K562 (cell line): Measurements from ENCODE around the gene KIF26A. TPM values are rescaled to one million over a fixed set of nuclear protein-coding genes. Genes with fewer than 3 reads are reported as not detected.

Experiments used
- ATAC-seq: fragments of 200-7000 bp; cut with Tn5 transposase; 3 replicates; pipeline ENCODE4 v1.9.1; 2020; ENCODE audit warnings: moderate library complexity
- BruUV-seq: library from RNA; stranded (reverse); fragments of 400-500 nt; replicated peaks from 2 replicates; lab custom pipeline; 2021; lab: Mats Ljungman, UMichigan
- CTCF ChIA-PET: fragments of 300-600 bp; formaldehyde crosslinking; extraction: SDS; loops from one replicate; lab custom pipeline; 2021; ENCODE audit warnings: low intra/inter-chr PET ratio; lab: Yijun Ruan, JAX
- POLR2A ChIA-PET: fragments of 300-600, 350-650 bp; sonication (Branson Sonifier 250); formaldehyde crosslinking; extraction: SDS; loops from one replicate; lab custom pipeline; 2021; ENCODE audit warnings: antibody characterized with exemption, inconsistent platforms; lab: Yijun Ruan, JAX
- DNase-seq, 4 experiments: peaks; one replicate each; pipeline versions ENCODE4 v3.0.0 to v3.0.0-alpha.2; 2011 to 2018; ENCODE audit warnings: low spot score in 3 of 4, mixed read lengths in 3 of 4; ENCODE audit errors: extremely low read depth in 1 of 4
- FAIRE-seq: peaks from 2 replicates; lab custom pipeline; 2011; peaks lifted over from hg19 to GRCh38; lab: Jason Lieb, UNC
- H2AFZ ChIP-seq: 2 replicates; pipeline ENCODE4 v1.6.0; 2011; ENCODE audit warnings: low read depth, low read length, control low read depth, inconsistent platforms
- H3K27ac ChIP-seq: fragments of 200-600 bp; 3 replicates; pipeline ENCODE4 v1.8.0; 2011; ENCODE audit warnings: low read depth, mild to moderate bottlenecking, control low read depth, inconsistent platforms, low read length, moderate library complexity, mixed read lengths; ENCODE audit errors: extremely low read depth
- H3K27me3 ChIP-seq, 2 experiments: fragments of 300-600 bp in 1 of 2; 2 replicates in 1 of 2; 3 replicates in 1 of 2; pipeline versions ENCODE4 v1.6.0 to v1.8.0; 2011; ENCODE audit warnings: inconsistent platforms in 2 of 2, low read length in 2 of 2, mild to moderate bottlenecking in 1 of 2, mixed read lengths in 1 of 2, moderate library complexity in 1 of 2; ENCODE audit not compliant: control insufficient read depth in 2 of 2, insufficient read depth in 2 of 2
- H3K36me3 ChIP-seq: fragments of 300-600 bp; 3 replicates; pipeline ENCODE4 v1.8.0; 2011; ENCODE audit warnings: mild to moderate bottlenecking, low read length, inconsistent platforms; ENCODE audit not compliant: control insufficient read depth, insufficient read depth
- H3K4me1 ChIP-seq, 2 experiments: fragments of 200-600 bp in 1 of 2; replicated peaks in 1 of 2; 2 replicates in 1 of 2; 3 replicates in 1 of 2; pipeline versions ENCODE4 v1.5.1 to v1.8.0; 2011; ENCODE audit warnings: inconsistent platforms in 2 of 2, low read length in 2 of 2, mild to moderate bottlenecking in 1 of 2, mixed read lengths in 1 of 2, moderate library complexity in 1 of 2; ENCODE audit not compliant: control insufficient read depth in 2 of 2, insufficient read depth in 2 of 2
- H3K4me2 ChIP-seq: 2 replicates; pipeline ENCODE4 v1.6.1; 2011; ENCODE audit warnings: low read length, control low read depth, inconsistent platforms, mixed read lengths; ENCODE audit not compliant: insufficient read depth
- H3K4me3 ChIP-seq: fragments of 200-600 bp; sonication (generic), shearing (Covaris generic); 2 replicates; pipeline ENCODE4 v1.5.1; 2016; ENCODE audit warnings: control low read depth, inconsistent platforms
- H3K79me2 ChIP-seq: fragments of 200-600 bp; 3 replicates; pipeline ENCODE4 v1.8.0; 2011; ENCODE audit warnings: low read length, inconsistent platforms; ENCODE audit not compliant: control insufficient read depth, insufficient read depth
- H3K9ac ChIP-seq, 2 experiments: 2 replicates each; pipeline versions ENCODE4 v1.6.0 to v1.6.1; 2011; ENCODE audit warnings: low read depth in 2 of 2, low read length in 2 of 2, control low read depth in 1 of 2, inconsistent platforms in 1 of 2, mild to moderate bottlenecking in 1 of 2, mixed read lengths in 1 of 2; ENCODE audit not compliant: insufficient read depth in 1 of 2
- H3K9me1 ChIP-seq: one replicate; pipeline ENCODE4 v1.6.0; 2011; ENCODE audit warnings: inconsistent platforms, mild to moderate bottlenecking, low read length, moderate library complexity; ENCODE audit not compliant: control insufficient read depth, insufficient read depth
- H3K9me3 ChIP-seq: replicated peaks from 2 replicates; pipeline ENCODE4 v1.5.1; 2011; ENCODE audit warnings: low read depth, low read length, inconsistent platforms; ENCODE audit not compliant: control insufficient read depth, insufficient read depth
- H4K20me1 ChIP-seq: replicated peaks from 2 replicates; pipeline ENCODE4 v1.6.1; 2011; ENCODE audit warnings: low read length, inconsistent platforms, mixed read lengths; ENCODE audit not compliant: control insufficient read depth, insufficient read depth
- CCAR2 ChIP-seq: fragments of 200-400 bp; formaldehyde crosslinking; IDR thresholded peaks from 2 replicates; pipeline ENCODE4 v1.6.1; 2017; ENCODE audit warnings: mild to moderate bottlenecking, low read depth, low read length
- EWSR1 ChIP-seq: fragments of 450-650 bp; IDR thresholded peaks from 2 replicates; pipeline ENCODE4 v1.6.1; 2018; ENCODE audit warnings: borderline replicate concordance, mild to moderate bottlenecking, low read depth, moderate library complexity; ENCODE audit not compliant: partially characterized antibody
- KLF6 ChIP-seq: fragments of 250-450 bp; sonication (Bioruptor Pico); IDR thresholded peaks from 2 replicates; pipeline ENCODE4 v1.4.0; 2020; ENCODE audit warnings: mild to moderate bottlenecking, moderate library complexity, borderline replicate concordance
- RBM14 ChIP-seq: fragments of 200-400 bp; formaldehyde crosslinking; IDR thresholded peaks from 2 replicates; pipeline ENCODE4 v1.6.1; 2018; ENCODE audit warnings: low read depth, mild to moderate bottlenecking, low read length, moderate library complexity, borderline replicate concordance; ENCODE audit not compliant: insufficient read depth
- SMAD4 ChIP-seq: fragments of 250-450 bp; sonication (Bioruptor Pico); conservative IDR thresholded peaks from 2 replicates; pipeline ENCODE4 v1.8.0; 2021; ENCODE audit warnings: inconsistent platforms, mild to moderate bottlenecking, moderate library complexity
- TSC22D4 ChIP-seq: fragments of 450-650 bp; IDR thresholded peaks from 2 replicates; pipeline ENCODE4 v1.6.1; 2016; ENCODE audit warnings: missing genetic modification characterization, missing biosample characterization, control low read depth
- ZNF253 ChIP-seq: fragments of 250-450 bp; sonication (Bioruptor Pico); conservative IDR thresholded peaks from 2 replicates; pipeline ENCODE4 v1.6.1; 2021; ENCODE audit warnings: mild to moderate bottlenecking
- ZNF316 ChIP-seq: fragments of 450-650 bp; IDR thresholded peaks from 2 replicates; pipeline ENCODE4 v1.6.1; 2016
- WGBS: fragments of 100-300 bp; shearing (Covaris generic); methylation state at CpG from one replicate; pipeline ENCODE4 v1.1.6; 2016; ENCODE audit warnings: low coverage, mixed read lengths; ENCODE audit not compliant: insufficient coverage; ENCODE audit errors: missing lambda C conversion rate; 5-methylcytosine and 5-hydroxymethylcytosine counted together
- in situ Hi-C: fragments of 300-500 bp; cut with MboI; formaldehyde crosslinking; loops from 4 replicates; pipeline ENCODE4 v1.15.0; 2018; ENCODE audit warnings: inconsistent platforms, mixed read lengths
- intact Hi-C: fragments of 100-400 bp; cut with micrococcal nuclease; formaldehyde crosslinking; loops from 2 replicates; pipeline ENCODE4 v1.14.2; 2022
- polyA plus RNA-seq, 8 experiments: library from polyadenylated mRNA; depleted of rRNA in 4 of 8; stranded (reverse) in 5 of 8; unstranded in 3 of 8; fragments of >200 nt; fragmentation: Nextera tagmentation in 2 of 8; fragmentation: Illumina TruSeq in 1 of 8; extraction: Ambion mirVana in 2 of 8; extraction: Trizol in 1 of 8; gene quantifications; 2 replicates each; pipeline versions ENCODE4 v1.2.1 to v1.2.3, GENCODE V29; 2011 to 2014; ENCODE audit warnings: inconsistent platforms in 1 of 8, missing spikeins in 1 of 8
- total RNA-seq, 7 experiments: library from RNA; depleted of rRNA in 6 of 7; stranded (reverse); fragments of >200 nt in 6 of 7; fragmentation: Illumina TruSeq in 2 of 7; extraction: Trizol in 2 of 7; gene quantifications; 2 replicates each; pipeline versions ENCODE4 v1.2.1 to v1.2.3, GENCODE V29; 2011 to 2021; ENCODE audit warnings: low replicate concordance in 1 of 7
- TF ChIP-seq, protein P1 (sequence below): sonication (generic); formaldehyde crosslinking; IDR thresholded peaks from 2 replicates; pipeline ENCODE4 v1.8.0; 2022; ENCODE audit warnings: mild to moderate bottlenecking, missing genetic modification reagents

Gene KIF26A
- total and polyA plus RNA-seq, 9 of the 15 experiments (the other 6 are each of a cell fraction or from before 2014, with no cell fraction given), result 0.04 TPM; not detected in 8

GRCh38 chr14:104136472-104137296 is 1.7 kb upstream of the KIF26A start:
- H3K4me2 ChIP-seq, result no peak overlapping the region
- no peaks in the 10 kb centered on the region for H3K9me1 ChIP-seq
- 46% methylated on average over 18 of the region's 77 CpGs for WGBS
- ChIA-PET CTCF (no interaction called here), POLR2A (no interaction called here)
- H3K27me3 ChIP-seq, result no peaks in the 10 kb centered on the region; a peak in 1 of 5 replicates
- TF ChIP-seq, protein P1, sequence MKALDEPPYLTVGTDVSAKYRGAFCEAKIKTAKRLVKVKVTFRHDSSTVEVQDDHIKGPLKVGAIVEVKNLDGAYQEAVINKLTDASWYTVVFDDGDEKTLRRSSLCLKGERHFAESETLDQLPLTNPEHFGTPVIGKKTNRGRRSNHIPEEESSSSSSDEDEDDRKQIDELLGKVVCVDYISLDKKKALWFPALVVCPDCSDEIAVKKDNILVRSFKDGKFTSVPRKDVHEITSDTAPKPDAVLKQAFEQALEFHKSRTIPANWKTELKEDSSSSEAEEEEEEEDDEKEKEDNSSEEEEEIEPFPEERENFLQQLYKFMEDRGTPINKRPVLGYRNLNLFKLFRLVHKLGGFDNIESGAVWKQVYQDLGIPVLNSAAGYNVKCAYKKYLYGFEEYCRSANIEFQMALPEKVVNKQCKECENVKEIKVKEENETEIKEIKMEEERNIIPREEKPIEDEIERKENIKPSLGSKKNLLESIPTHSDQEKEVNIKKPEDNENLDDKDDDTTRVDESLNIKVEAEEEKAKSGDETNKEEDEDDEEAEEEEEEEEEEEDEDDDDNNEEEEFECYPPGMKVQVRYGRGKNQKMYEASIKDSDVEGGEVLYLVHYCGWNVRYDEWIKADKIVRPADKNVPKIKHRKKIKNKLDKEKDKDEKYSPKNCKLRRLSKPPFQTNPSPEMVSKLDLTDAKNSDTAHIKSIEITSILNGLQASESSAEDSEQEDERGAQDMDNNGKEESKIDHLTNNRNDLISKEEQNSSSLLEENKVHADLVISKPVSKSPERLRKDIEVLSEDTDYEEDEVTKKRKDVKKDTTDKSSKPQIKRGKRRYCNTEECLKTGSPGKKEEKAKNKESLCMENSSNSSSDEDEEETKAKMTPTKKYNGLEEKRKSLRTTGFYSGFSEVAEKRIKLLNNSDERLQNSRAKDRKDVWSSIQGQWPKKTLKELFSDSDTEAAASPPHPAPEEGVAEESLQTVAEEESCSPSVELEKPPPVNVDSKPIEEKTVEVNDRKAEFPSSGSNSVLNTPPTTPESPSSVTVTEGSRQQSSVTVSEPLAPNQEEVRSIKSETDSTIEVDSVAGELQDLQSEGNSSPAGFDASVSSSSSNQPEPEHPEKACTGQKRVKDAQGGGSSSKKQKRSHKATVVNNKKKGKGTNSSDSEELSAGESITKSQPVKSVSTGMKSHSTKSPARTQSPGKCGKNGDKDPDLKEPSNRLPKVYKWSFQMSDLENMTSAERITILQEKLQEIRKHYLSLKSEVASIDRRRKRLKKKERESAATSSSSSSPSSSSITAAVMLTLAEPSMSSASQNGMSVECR (CRISPR knock-in tag), result no peak
- TF ChIP-seq ZNF253 (CRISPR knock-in tag), result no peak
- TF ChIP-seq EWSR1, result no peak
- TF ChIP-seq SMAD4, result no peak
- no peak for TF ChIP-seq KLF6 (CRISPR knock-in tag)
- no peak for TF ChIP-seq ZNF316
- TF ChIP-seq TSC22D4 (tag), result no peak
- no peak for TF ChIP-seq RBM14
- TF ChIP-seq CCAR2, result no peak
- no peak overlapping the region for H3K4me3 ChIP-seq
- H4K20me1 ChIP-seq, result no peaks in the 10 kb centered on the region
- in situ Hi-C loops, result no loop called here
- intact Hi-C loops, result no loop called here
- H3K9me3 ChIP-seq, result no peaks in the 10 kb centered on the region
- H2AFZ ChIP-seq, result no peak overlapping the region
- H3K4me1 ChIP-seq, result 0 out of 5 replicates have a peak, but pooled peaks cover 0 to 7% of the 10 kb centered on the region in 2 experiments
- no peaks in the 10 kb centered on the region for H3K36me3 ChIP-seq
- BruUV-seq, result no TSS peak
- FAIRE-seq (no peak), DNase-seq (no peak), ATAC-seq (no peak)
- H3K79me2 ChIP-seq, result no peaks in the 10 kb centered on the region
- no peak overlapping the region for H3K9ac ChIP-seq
- H3K27ac ChIP-seq, result no peak overlapping the region
